Kidney (tissue), 14 donors: ENCODE results near the gene NSUN3. TPM values are rescaled to one million over a fixed set of nuclear protein-coding genes. Genes with fewer than 3 reads are reported as not detected.

Source experiments
- DNase-seq, 5 donors: peaks; one replicate each; pipeline ENCODE4 v3.0.0-alpha.2; 2013 to 2020
- FAIRE-seq: peaks from 2 replicates; lab custom pipeline; 2012; peaks lifted over from hg19 to GRCh38; lab: Jason Lieb, UNC
- H3K27ac ChIP-seq, 2 donors: one replicate each; pipeline ENCODE4 v1.7.0; 2013; ENCODE audit warnings: low read depth in 2 of 2, low read length in 2 of 2, inconsistent platforms in 1 of 2
- H3K27me3 ChIP-seq: one replicate; pipeline ENCODE4 v1.7.1; 2013; ENCODE audit warnings: low read length, inconsistent platforms; ENCODE audit not compliant: control insufficient read depth, insufficient read depth
- H3K36me3 ChIP-seq, 3 donors: one replicate each; pipeline versions ENCODE4 v1.7.0 to v1.7.1; 2013; ENCODE audit warnings: low read length in 3 of 3, control low read depth in 1 of 3, inconsistent platforms in 1 of 3; ENCODE audit not compliant: insufficient read depth in 3 of 3, control insufficient read depth in 2 of 3
- H3K4me1 ChIP-seq, 3 donors: one replicate each; pipeline versions ENCODE4 v1.7.0 to v1.7.1; 2013; ENCODE audit warnings: low read length in 3 of 3, inconsistent platforms in 1 of 3, low read depth in 1 of 3; ENCODE audit not compliant: control insufficient read depth in 2 of 3, insufficient read depth in 2 of 3
- H3K4me3 ChIP-seq, 3 donors: one replicate each; pipeline versions ENCODE4 v1.7.0 to v1.8.1; 2013; ENCODE audit warnings: low read length in 3 of 3, control low read depth in 1 of 3, inconsistent platforms in 1 of 3
- H3K9ac ChIP-seq, 3 donors: one replicate each; pipeline versions ENCODE4 v1.7.0 to v1.7.1; 2013; ENCODE audit warnings: low read length in 3 of 3, control low read depth in 1 of 3, inconsistent platforms in 1 of 3
- H3K9me3 ChIP-seq, 3 donors: one replicate each; pipeline versions ENCODE4 v1.7.0 to v1.7.1; 2013; ENCODE audit warnings: low read length in 3 of 3, control low read depth in 1 of 3, inconsistent platforms in 1 of 3; ENCODE audit not compliant: control insufficient read depth in 2 of 3, insufficient read depth in 1 of 3
- intact Hi-C: fragments of 100-400 bp; cut with DNase I; formaldehyde crosslinking; loops from one replicate; pipeline ENCODE4 v1.11.1; 2022
- polyA plus RNA-seq: library from polyadenylated mRNA; stranded (reverse); fragments of 350-450 nt; fragmentation: Illumina TruSeq; extraction: RNeasy Lipid Tissue Mini Kit (QIAGEN cat#74804); gene quantifications from one replicate; pipeline ENCODE4 v1.2.3, GENCODE V29; 2014; ENCODE audit warnings: low read depth, low replicate concordance; ENCODE audit not compliant: insufficient read depth
- total RNA-seq: library from RNA; stranded (reverse); fragmentation: NEBNext Ultra II Directional; extraction: Animal tissue kit (Norgen Biotek cat#: 25700); gene quantifications from one replicate; pipeline ENCODE4 v1.2.1, GENCODE V29; 2021
- TF ChIP-seq, protein P1 (sequence below): IDR thresholded peaks from 3 replicates; pipeline ENCODE4 v1.5.1; 2012; ENCODE audit warnings: mild to moderate bottlenecking, moderate library complexity, borderline replicate concordance; ENCODE audit not compliant: insufficient read depth; ENCODE audit errors: extremely low read depth
- donor health status: control.
- donor health status: control.
- donor health status: control.
- donor health status: control.
- donor health status: control.
- donor health status: DM: yes; HTN: yes; CAD: no.
- donor health status: Normal renal cell carcinoma (clear cell type).

Gene NSUN3
- total and polyA plus RNA-seq, 2 donors from 2014 or later = 6.5 to 16.3 TPM

GRCh38 chr3:94063496-94064119 lies 747 bp downstream of the NSUN3 start:
- H3K9ac ChIP-seq = peak overlapping the region; percentile 84 to 98 (median 98)
- intact Hi-C loops = no loop called here
- H3K4me1 ChIP-seq = peaks cover 0 to 4% (median 3%) of the 10 kb centered on the region in 3 donors
- no peaks in the 10 kb centered on the region for H3K9me3 ChIP-seq
- H3K27ac ChIP-seq = peak overlapping the region; percentile 87 to 92
- peak overlapping the region; percentile 93 to 97 (median 94) for H3K4me3 ChIP-seq
- DNase-seq (peak in 1 of 5 donors; percentile 16), FAIRE-seq (no peak)
- TF ChIP-seq, protein P1, sequence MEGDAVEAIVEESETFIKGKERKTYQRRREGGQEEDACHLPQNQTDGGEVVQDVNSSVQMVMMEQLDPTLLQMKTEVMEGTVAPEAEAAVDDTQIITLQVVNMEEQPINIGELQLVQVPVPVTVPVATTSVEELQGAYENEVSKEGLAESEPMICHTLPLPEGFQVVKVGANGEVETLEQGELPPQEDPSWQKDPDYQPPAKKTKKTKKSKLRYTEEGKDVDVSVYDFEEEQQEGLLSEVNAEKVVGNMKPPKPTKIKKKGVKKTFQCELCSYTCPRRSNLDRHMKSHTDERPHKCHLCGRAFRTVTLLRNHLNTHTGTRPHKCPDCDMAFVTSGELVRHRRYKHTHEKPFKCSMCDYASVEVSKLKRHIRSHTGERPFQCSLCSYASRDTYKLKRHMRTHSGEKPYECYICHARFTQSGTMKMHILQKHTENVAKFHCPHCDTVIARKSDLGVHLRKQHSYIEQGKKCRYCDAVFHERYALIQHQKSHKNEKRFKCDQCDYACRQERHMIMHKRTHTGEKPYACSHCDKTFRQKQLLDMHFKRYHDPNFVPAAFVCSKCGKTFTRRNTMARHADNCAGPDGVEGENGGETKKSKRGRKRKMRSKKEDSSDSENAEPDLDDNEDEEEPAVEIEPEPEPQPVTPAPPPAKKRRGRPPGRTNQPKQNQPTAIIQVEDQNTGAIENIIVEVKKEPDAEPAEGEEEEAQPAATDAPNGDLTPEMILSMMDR = no peak
- no peaks in the 10 kb centered on the region for H3K27me3 ChIP-seq
- H3K36me3 ChIP-seq = peaks cover 0 to 2% (median 0%) of the 10 kb centered on the region in 3 donors

GRCh38 chr3:94064243-94064860 lies 1.5 kb downstream of the NSUN3 start:
- H3K36me3 ChIP-seq = peaks cover 0 to 2% (median 0%) of the 10 kb centered on the region in 3 donors
- no peak overlapping the region for H3K27ac ChIP-seq
- no peak for FAIRE-seq

DNA sequence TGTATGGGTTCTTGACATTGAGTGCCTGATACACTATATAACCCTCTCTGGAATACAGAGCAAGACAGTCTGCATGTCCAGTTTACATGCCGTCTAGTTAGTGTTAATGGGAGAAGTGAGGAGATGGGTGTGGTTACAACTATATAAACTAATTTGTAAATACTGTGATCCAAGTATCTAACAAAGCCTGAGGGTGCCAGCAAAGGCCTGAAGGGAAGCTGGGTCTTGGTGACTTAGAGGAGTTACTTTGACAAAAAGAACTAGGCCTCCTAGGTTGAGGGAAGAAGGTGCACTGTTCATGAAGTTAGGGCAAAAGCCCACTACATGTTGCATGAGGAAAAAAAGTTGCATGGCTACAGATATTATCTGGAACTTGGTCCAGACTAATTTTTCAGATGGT lies 2.3 kb downstream of the NSUN3 start:
- Histone ChIP-seq H3K4me1 (peaks cover 0 to 4% (median 3%) of the 10 kb centered on the region in 3 donors), H3K9ac (no peak overlapping the region), H3K9me3 (no peaks in the 10 kb centered on the region), H3K27ac (no peak overlapping the region), H3K36me3 (peaks cover 0 to 4% (median 0%) of the 10 kb centered on the region in 3 donors), H3K27me3 (no peaks in the 10 kb centered on the region), H3K4me3 (no peak overlapping the region)
- DNase-seq (no peak), FAIRE-seq (no peak)
- TF ChIP-seq, protein P1 = no peak
- intact Hi-C loops = no loop called here

More at GRCh38 chr3:94064243-94064860, 1.5 kb downstream of the NSUN3 start:
- intact Hi-C loops = no loop called here
- H3K4me1 ChIP-seq = peaks cover 0 to 4% (median 3%) of the 10 kb centered on the region in 3 donors
- TF ChIP-seq, protein P1 = no peak
- H3K27me3 ChIP-seq = no peaks in the 10 kb centered on the region
- no peaks in the 10 kb centered on the region for H3K9me3 ChIP-seq
- DNase-seq = no peak
- H3K9ac ChIP-seq = no peak overlapping the region
- H3K4me3 ChIP-seq = peak overlapping the region in 1 of 3 donors; percentile 93
